DOHH2 (cell line): ENCODE measurements around the gene DLGAP1.

Source experiments
- EZH2phosphoT487 ChIP-seq: fragments of 200-600 bp; sonication (generic); IDR thresholded peaks from 2 replicates; pipeline ENCODE4 v1.6.1; 2017; ENCODE audit warnings: borderline replicate concordance, mild to moderate bottlenecking, antibody characterized with exemption, low read length, moderate library complexity, mixed read lengths
- TF ChIP-seq, protein P1 (sequence below): fragments of 200-600 bp; sonication (generic); IDR thresholded peaks from one replicate; pipeline ENCODE4 v1.5.1; 2014; ENCODE audit warnings: antibody characterized with exemption, mild to moderate bottlenecking, low read depth, low read length; ENCODE audit not compliant: poor library complexity, severe bottlenecking

DNA sequence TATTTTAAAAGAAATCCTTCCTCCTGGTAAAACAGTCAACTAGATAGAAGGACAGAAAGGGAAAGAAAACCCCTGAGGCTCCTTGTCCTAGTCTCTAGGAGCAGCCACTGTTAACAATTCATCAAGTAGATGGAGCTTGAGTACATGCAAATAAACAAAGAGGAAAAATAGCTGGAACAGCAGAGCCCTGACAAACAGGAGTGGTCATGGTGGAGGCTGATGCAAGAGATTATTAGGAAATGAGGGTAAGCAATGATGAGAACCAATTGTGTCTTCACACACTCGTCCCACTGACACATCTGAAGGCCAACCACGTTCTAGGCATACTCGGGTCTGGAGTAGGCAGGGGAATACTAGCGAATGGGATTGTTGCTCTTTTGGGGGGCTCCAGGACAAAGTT lies 9.2 kb downstream of the DLGAP1 start:
- TF ChIP-seq, protein P1, sequence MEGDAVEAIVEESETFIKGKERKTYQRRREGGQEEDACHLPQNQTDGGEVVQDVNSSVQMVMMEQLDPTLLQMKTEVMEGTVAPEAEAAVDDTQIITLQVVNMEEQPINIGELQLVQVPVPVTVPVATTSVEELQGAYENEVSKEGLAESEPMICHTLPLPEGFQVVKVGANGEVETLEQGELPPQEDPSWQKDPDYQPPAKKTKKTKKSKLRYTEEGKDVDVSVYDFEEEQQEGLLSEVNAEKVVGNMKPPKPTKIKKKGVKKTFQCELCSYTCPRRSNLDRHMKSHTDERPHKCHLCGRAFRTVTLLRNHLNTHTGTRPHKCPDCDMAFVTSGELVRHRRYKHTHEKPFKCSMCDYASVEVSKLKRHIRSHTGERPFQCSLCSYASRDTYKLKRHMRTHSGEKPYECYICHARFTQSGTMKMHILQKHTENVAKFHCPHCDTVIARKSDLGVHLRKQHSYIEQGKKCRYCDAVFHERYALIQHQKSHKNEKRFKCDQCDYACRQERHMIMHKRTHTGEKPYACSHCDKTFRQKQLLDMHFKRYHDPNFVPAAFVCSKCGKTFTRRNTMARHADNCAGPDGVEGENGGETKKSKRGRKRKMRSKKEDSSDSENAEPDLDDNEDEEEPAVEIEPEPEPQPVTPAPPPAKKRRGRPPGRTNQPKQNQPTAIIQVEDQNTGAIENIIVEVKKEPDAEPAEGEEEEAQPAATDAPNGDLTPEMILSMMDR, result no peak
- no peak for TF ChIP-seq EZH2phosphoT487
